ENCODE measurements around the gene CHD3. TPM values are rescaled to one million over a fixed set of nuclear protein-coding genes. Genes with fewer than 3 reads are reported as not detected.

Gene CHD3
- polyA plus RNA-seq, 2 of the 4 experiments (the other 2 are of a cell fraction): 56.3 to 111 TPM

GRCh38 chr17:7940743-7941142, 52.2 kb downstream of the CHD3 start:
- no peak overlapping the region for H3K4me2 ChIP-seq
- H3K27ac ChIP-seq: no peak overlapping the region
- no peak for ATAC-seq
- ChIA-PET POLR2A (no interaction called here), CTCF (interaction anchor here (0.6 to 33.2 kb wide), 12 partner anchors 8 to 133 kb away, joined by 3 to 470 read pairs (median 4); partner anchors contain the start of gene RNF227)
- TF ChIP-seq, protein P1, sequence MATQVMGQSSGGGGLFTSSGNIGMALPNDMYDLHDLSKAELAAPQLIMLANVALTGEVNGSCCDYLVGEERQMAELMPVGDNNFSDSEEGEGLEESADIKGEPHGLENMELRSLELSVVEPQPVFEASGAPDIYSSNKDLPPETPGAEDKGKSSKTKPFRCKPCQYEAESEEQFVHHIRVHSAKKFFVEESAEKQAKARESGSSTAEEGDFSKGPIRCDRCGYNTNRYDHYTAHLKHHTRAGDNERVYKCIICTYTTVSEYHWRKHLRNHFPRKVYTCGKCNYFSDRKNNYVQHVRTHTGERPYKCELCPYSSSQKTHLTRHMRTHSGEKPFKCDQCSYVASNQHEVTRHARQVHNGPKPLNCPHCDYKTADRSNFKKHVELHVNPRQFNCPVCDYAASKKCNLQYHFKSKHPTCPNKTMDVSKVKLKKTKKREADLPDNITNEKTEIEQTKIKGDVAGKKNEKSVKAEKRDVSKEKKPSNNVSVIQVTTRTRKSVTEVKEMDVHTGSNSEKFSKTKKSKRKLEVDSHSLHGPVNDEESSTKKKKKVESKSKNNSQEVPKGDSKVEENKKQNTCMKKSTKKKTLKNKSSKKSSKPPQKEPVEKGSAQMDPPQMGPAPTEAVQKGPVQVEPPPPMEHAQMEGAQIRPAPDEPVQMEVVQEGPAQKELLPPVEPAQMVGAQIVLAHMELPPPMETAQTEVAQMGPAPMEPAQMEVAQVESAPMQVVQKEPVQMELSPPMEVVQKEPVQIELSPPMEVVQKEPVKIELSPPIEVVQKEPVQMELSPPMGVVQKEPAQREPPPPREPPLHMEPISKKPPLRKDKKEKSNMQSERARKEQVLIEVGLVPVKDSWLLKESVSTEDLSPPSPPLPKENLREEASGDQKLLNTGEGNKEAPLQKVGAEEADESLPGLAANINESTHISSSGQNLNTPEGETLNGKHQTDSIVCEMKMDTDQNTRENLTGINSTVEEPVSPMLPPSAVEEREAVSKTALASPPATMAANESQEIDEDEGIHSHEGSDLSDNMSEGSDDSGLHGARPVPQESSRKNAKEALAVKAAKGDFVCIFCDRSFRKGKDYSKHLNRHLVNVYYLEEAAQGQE (IDR thresholded peaks at IDR 0.05): no peak
- TF ChIP-seq, protein P2, sequence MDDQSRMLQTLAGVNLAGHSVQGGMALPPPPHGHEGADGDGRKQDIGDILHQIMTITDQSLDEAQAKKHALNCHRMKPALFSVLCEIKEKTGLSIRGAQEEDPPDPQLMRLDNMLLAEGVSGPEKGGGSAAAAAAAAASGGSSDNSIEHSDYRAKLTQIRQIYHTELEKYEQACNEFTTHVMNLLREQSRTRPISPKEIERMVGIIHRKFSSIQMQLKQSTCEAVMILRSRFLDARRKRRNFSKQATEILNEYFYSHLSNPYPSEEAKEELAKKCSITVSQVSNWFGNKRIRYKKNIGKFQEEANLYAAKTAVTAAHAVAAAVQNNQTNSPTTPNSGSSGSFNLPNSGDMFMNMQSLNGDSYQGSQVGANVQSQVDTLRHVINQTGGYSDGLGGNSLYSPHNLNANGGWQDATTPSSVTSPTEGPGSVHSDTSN (IDR thresholded peaks at IDR 0.05): no peak
- TF ChIP-seq FOSL2 (IDR thresholded peaks at IDR 0.05) (no peak), FOSL2 (CRISPR knock-in tag; IDR thresholded peaks at IDR 0.05) (no peak)
- no peak for FAIRE-seq
- WGBS (ENCODE audit: missing lambda C conversion rate): 91% methylated on average over 6 of the region's 6 CpGs
- no peak for DNase-seq (ENCODE audit: low read depth in 1 of 2, low spot score in 1 of 2)
- H3K4me3 ChIP-seq: no peak overlapping the region
- no peaks in the 10 kb centered on the region for H3K4me1 ChIP-seq
- H3K9me3 ChIP-seq: no peaks in the 10 kb centered on the region

GRCh38 chr17:7943291-7943690, 54.7 kb downstream of the CHD3 start:
- Histone ChIP-seq H3K4me3 (no peak overlapping the region), H3K9me3 (no peaks in the 10 kb centered on the region), H3K4me1 (no peaks in the 10 kb centered on the region), H3K27ac (no peak overlapping the region), H3K4me2 (no peak overlapping the region)
- no peak for FAIRE-seq
- TF ChIP-seq HOXB13 (CRISPR knock-in tag; IDR thresholded peaks at IDR 0.05; ENCODE audit: low read depth): no peak
- no peak for TF ChIP-seq CTCF (IDR thresholded peaks at IDR 0.05)
- TF ChIP-seq EHMT2 (IDR thresholded peaks at IDR 0.05; ENCODE audit: low read depth): no peak
- no peak for TF ChIP-seq NR3C1 (IDR thresholded peaks at IDR 0.05)
- no peak for TF ChIP-seq HDAC2 (IDR thresholded peaks at IDR 0.05)
- no peak for ATAC-seq
- ChIA-PET CTCF (interaction anchor here (0.6 to 33.2 kb wide), 7 partner anchors 9 to 255 kb away, joined by 3 to 470 read pairs (median 12); partner anchors contain the start of genes CNTROB, TP53, TRAPPC1 and WRAP53), POLR2A (interaction anchor here (1.6 kb wide), 1 partner anchor 10 kb away, joined by 4 read pairs; no protein-coding TSS in a partner anchor)
- no peak for DNase-seq (ENCODE audit: low read depth in 1 of 2, low spot score in 1 of 2)
- 96% methylated on average over 13 of the region's 13 CpGs for WGBS (ENCODE audit: missing lambda C conversion rate)

DNA sequence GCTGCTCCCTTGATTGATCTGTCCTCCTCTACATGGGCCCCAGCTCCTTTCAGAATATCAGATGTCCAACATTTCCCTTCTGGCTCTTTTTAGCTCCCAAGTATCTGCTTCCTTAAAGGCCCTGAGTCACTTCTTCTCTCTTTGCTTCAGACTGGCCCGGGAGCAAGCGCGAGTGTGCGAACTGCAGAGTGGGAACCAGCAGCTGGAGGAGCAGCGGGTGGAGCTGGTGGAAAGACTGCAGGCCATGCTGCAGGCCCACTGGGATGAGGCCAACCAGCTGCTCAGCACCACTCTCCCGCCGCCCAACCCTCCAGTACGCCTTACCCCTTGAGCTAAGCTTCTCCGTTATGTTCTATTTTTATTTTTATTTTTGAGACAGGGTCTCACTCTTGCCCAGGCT, 55.7 kb downstream of the CHD3 start:
- ChIA-PET CTCF (interaction anchor here (0.6 to 33.2 kb wide), 15 partner anchors 9 to 305 kb away, joined by 3 to 470 read pairs (median 3); partner anchors contain the start of genes CNTROB, TP53, TRAPPC1 and WRAP53), POLR2A (interaction anchor here (0.8 to 1.6 kb wide), 3 partner anchors 11 to 87 kb away, joined by 4 to 5 read pairs (median 4); partner anchors contain the start of genes CNTROB, CYB5D1, NAA38 and TRAPPC1)
- Histone ChIP-seq H3K4me2 (no peak overlapping the region), H3K9me3 (no peaks in the 10 kb centered on the region), H3K4me3 (no peak overlapping the region), H3K4me1 (no peaks in the 10 kb centered on the region), H3K27ac (no peak overlapping the region)
- FAIRE-seq (no peak), DNase-seq (ENCODE audit: low read depth in 1 of 2, low spot score in 1 of 2) (no peak), ATAC-seq (no peak)
- WGBS (ENCODE audit: missing lambda C conversion rate): 94% methylated on average over 9 of the region's 9 CpGs
- TF ChIP-seq ZNF302 (CRISPR knock-in tag; IDR thresholded peaks at IDR 0.05) (no peak), RARB (CRISPR knock-in tag; IDR thresholded peaks at IDR 0.05) (no peak), JUNB (IDR thresholded peaks at IDR 0.05) (no peak), KDM1A (IDR thresholded peaks at IDR 0.05; ENCODE audit: low read depth) (no peak), MYC (IDR thresholded peaks at IDR 0.05; ENCODE audit: borderline replicate concordance, low read length) (no peak), PHF8 (IDR thresholded peaks at IDR 0.05; ENCODE audit: borderline replicate concordance, low read depth) (no peak), CBX8 (IDR thresholded peaks at IDR 0.05) (no peak), MAX (IDR thresholded peaks at IDR 0.05) (no peak), BCL3 (IDR thresholded peaks at IDR 0.05) (no peak), TFCP2L1 (CRISPR knock-in tag; IDR thresholded peaks at IDR 0.05) (no peak), RAD21 (conservative IDR thresholded peaks at IDR 0.05 in 1 of 2, IDR thresholded peaks at IDR 0.05 in 1 of 2) (no peak), CHD4 (IDR thresholded peaks at IDR 0.05; ENCODE audit: borderline replicate concordance) (no peak), CHD2 (IDR thresholded peaks at IDR 0.05; ENCODE audit: low read length, partially characterized antibody) (no peak), E2F6 (IDR thresholded peaks at IDR 0.05; ENCODE audit: borderline replicate concordance, low read depth) (no peak)
- TF ChIP-seq, protein P3, sequence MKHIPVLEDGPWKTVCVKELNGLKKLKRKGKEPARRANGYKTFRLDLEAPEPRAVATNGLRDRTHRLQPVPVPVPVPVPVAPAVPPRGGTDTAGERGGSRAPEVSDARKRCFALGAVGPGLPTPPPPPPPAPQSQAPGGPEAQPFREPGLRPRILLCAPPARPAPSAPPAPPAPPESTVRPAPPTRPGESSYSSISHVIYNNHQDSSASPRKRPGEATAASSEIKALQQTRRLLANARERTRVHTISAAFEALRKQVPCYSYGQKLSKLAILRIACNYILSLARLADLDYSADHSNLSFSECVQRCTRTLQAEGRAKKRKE (CRISPR knock-in tag; IDR thresholded peaks at IDR 0.05; ENCODE audit: low read depth): no peak
